GM15510 (cell line): ENCODE measurements around the gene PLCG2.

Source experiments
- POLR2A ChIP-seq: IDR thresholded peaks from 3 replicates; pipeline ENCODE4 v1.6.1; 2011; ENCODE audit warnings: borderline replicate concordance; ENCODE audit not compliant: insufficient read length; ENCODE audit errors: extremely low read depth

PLCG2 gene

DNA sequence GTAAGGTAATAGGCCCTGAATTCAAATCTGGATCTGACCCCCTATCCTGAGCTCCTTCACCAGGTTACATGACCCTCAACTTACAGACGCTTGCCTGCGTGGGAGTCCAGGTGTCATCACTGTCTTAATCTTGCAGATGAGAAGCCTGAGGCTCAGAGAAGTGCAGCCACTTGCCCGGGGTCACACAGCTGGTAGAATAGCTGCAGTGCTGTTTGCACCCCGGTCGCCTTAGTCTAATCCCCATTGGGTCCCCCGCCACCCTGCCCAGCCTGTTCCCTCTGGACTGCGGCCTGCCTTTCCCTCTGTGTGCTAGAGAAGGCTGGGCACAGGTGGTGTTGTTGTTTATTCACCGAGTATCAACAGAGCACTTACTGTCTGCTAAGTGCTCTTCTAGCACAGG is 125.2 kb downstream of the PLCG2 start:
- TF ChIP-seq POLR2A: no peak

- TF ChIP-seq POLR2A: no peak
Measured at GRCh38 chr16:81905277-81905676, 126.2 kb downstream of the PLCG2 start.

DNA sequence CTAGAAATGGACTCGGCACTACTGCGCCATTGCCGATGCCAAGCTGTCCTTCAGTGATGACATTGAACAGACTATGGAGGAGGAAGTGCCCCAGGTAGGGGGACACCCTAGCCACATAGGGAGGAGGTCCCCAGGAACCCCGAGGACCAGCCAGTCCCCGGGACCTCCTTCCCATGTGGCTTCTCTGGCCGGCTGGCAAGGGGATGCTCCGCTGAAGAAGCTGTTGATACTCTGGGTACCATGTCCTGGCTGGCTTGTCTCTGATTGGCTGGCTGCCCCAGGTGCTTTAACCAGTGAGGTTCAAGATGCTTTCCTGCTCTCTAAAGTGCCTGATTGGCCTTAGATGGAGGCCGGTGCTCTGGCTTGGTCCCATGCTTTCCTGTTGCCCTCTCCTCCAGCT is 128.6 kb downstream of the PLCG2 start:
- TF ChIP-seq POLR2A: peak; percentile 14

GRCh38 chr16:81908466-81909262 is 129.6 kb downstream of the PLCG2 start:
- no peak for TF ChIP-seq POLR2A

GRCh38 chr16:81910366-81910885 is 131.3 kb downstream of the PLCG2 start:
- peak; percentile 18 for TF ChIP-seq POLR2A

GRCh38 chr16:81912395-81912794 is 133.3 kb downstream of the PLCG2 start:
- TF ChIP-seq POLR2A: no peak

DNA sequence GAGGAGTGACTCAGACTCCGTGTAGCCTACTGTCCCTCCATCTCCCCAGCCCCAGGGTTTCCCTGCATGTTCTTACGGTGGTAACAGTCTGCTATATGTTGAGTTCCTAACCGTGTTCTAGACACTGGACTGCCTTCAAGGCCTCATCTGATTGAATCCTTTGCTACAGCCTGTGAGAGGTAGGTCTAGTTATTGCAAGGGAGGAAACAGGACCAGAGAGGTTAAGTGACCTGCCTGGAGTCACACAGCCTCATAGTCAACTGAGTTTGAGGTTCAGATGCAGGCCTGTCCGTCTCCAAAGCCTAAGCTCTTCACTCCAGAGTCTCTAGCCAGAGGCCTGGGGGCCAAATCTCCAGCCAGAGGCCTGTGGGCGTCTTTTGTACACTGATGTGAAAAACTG is 134.1 kb downstream of the PLCG2 start:
- no peak for TF ChIP-seq POLR2A

DNA sequence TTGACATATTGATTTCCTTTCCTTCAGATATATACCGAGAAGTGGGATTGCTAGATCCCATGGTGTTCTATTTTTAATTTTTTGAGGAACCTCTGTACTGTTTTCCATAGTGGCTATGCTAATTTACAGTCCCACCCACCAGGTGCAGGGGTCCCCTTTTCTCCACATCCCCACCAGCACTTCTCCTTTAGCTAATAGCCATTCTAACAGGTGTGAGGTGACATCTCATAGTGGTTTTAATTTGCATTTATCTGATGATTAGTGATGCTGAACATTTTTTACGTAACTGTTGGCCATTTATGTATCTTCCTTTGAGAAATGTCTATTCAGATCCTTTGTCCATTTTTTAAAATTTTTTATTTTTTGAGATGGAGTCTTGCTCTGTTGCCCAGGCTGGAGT is 138.3 kb downstream of the PLCG2 start:
- TF ChIP-seq POLR2A: no peak

GRCh38 chr16:81918927-81919326 is 139.8 kb downstream of the PLCG2 start:
- no peak for TF ChIP-seq POLR2A

GRCh38 chr16:81920498-81920897 is 141.4 kb downstream of the PLCG2 start:
- no peak for TF ChIP-seq POLR2A

DNA sequence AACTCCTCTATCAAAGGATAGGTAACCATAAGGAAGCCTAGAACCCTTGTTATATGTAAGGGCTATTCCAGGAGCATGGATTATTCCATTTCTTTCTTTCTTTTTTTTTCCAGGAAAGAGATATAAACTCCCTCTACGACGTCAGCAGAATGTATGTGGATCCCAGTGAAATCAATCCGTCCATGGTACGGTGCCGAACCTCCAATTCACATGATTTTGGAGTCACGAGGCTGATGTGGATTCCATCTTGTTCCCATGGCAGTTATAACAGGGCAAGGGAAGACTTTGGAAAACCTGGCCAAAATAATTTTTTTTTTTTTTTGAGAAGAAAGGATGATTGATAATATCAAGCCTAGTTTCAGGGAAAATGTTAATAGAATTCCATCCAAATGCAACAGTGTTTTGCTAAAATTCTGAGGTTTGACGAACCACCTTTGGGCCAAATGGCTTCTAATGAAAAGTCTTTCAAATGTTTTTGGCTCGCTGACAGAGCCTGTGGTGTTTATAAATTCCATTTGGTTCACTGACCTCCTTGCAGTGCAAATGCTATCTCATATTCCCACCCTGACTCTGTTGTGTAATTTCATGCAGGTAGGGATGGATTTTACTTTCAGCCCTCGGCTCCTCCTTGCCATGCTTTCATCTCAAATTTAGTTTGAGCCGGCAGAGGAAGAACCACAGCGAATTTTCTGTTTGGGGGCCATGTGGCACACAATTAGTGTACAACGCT is 142.2 kb downstream of the PLCG2 start:
- TF ChIP-seq POLR2A: no peak

- no peak for TF ChIP-seq POLR2A
Measured at GRCh38 chr16:81921843-81922584, 142.9 kb downstream of the PLCG2 start.

DNA sequence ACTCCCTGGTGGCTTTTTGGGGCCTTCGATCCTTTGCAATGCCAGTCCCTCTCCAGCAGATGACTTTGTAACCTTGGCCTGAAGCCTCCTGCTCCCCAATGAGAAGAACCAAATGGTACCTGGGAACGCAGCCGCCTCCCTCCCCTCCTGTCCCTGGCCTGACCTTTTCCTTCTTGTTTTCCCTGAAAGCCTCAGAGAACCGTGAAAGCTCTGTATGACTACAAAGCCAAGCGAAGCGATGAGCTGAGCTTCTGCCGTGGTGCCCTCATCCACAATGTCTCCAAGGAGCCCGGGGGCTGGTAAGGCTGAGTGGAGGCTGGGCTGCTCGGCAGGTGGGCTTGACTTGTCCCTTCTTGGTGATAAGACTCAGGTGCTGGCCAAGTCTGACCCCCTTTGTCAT is 144.2 kb downstream of the PLCG2 start:
- TF ChIP-seq POLR2A: no peak

GRCh38 chr16:81925016-81925415 is 145.9 kb downstream of the PLCG2 start:
- no peak for TF ChIP-seq POLR2A

GRCh38 chr16:81926036-81926435 is 146.9 kb downstream of the PLCG2 start:
- no peak for TF ChIP-seq POLR2A
